Mammary epithelial cell (primary cell): Measurements from ENCODE around the gene SMAD9.

ENCODE experiments used
- EZH2 ChIP-seq: IDR thresholded peaks from 2 replicates; pipeline ENCODE4 v1.6.1; 2012; ENCODE audit warnings: low read length, inconsistent platforms, borderline replicate concordance
- TF ChIP-seq, protein P1 (sequence below), 2 donors: IDR thresholded peaks in 1 of 2; conservative IDR thresholded peaks in 1 of 2; 2 replicates each; pipeline ENCODE4 v1.5.1; 2011 to 2012; ENCODE audit warnings: inconsistent platforms in 2 of 2, low read length in 2 of 2, mild to moderate bottlenecking in 2 of 2, control low read depth in 1 of 2, low read depth in 1 of 2; ENCODE audit not compliant: insufficient read depth in 1 of 2; ENCODE audit errors: extremely low read depth in 1 of 2

DNA sequence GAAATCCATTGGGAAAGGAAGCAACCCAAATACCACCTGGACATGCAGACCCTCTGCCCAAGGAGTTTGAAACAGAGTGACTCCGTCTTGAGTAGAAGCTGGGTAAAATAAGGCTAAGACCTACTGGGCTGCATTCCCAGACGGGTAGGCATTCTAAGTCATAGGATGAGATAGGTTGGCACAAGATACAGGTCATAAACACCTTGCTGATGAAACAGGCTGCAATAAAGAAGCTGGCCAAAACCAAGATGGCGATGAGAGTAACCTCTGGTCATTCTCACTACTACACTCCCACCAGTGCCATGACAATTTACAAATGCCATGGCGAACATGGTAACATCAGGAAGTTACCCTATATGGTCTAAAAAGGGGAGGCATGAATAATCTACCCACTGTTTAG is 60.8 kb downstream of the SMAD9 start:
- TF ChIP-seq, protein P1, sequence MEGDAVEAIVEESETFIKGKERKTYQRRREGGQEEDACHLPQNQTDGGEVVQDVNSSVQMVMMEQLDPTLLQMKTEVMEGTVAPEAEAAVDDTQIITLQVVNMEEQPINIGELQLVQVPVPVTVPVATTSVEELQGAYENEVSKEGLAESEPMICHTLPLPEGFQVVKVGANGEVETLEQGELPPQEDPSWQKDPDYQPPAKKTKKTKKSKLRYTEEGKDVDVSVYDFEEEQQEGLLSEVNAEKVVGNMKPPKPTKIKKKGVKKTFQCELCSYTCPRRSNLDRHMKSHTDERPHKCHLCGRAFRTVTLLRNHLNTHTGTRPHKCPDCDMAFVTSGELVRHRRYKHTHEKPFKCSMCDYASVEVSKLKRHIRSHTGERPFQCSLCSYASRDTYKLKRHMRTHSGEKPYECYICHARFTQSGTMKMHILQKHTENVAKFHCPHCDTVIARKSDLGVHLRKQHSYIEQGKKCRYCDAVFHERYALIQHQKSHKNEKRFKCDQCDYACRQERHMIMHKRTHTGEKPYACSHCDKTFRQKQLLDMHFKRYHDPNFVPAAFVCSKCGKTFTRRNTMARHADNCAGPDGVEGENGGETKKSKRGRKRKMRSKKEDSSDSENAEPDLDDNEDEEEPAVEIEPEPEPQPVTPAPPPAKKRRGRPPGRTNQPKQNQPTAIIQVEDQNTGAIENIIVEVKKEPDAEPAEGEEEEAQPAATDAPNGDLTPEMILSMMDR (conservative IDR thresholded peaks at IDR 0.05 in 1 of 2, IDR thresholded peaks at IDR 0.05 in 1 of 2; ENCODE audit: extremely low read depth in 1 of 2, insufficient read depth in 1 of 2, low read depth in 1 of 2, low read length in 2 of 2) = no peak
- TF ChIP-seq EZH2 = no peak
